MM.1S (cell line): ENCODE measurements around the gene ZNF827.

Experiments used
- CTCF ChIP-seq: fragments of 300-600 bp; sonication (generic); IDR thresholded peaks from 2 replicates; pipeline ENCODE4 v1.5.1; 2016; ENCODE audit warnings: antibody characterized with exemption, low read length, mixed read lengths
- EZH2 ChIP-seq: fragments of 300-600 bp; sonication (generic); optimal IDR thresholded peaks from 2 replicates; pipeline ENCODE3; 2017; ENCODE audit warnings: low read depth, mild to moderate bottlenecking, antibody characterized with exemption, low read length, mixed read lengths
- EZH2phosphoT487 ChIP-seq: fragments of 300-600 bp; sonication (generic); IDR thresholded peaks from 2 replicates; pipeline ENCODE4 v1.6.1; 2018; ENCODE audit warnings: antibody characterized with exemption, low read length

- TF ChIP-seq CTCF (no peak), EZH2 (no peak), EZH2phosphoT487 (no peak)
Observed at GRCh38 chr4:145799223-145799622, 139.4 kb downstream of the ZNF827 start.
